Measurements from ENCODE around the gene SH3TC1.

The SH3TC1 gene

GRCh38 chr4:8201321-8201781 lies 2.3 kb downstream of the SH3TC1 start:
- no peak for DNase-seq

GRCh38 chr4:8202108-8203051 lies 3.3 kb downstream of the SH3TC1 start:
- no peak for DNase-seq

- DNase-seq, result no peak
Observed at GRCh38 chr4:8203052-8203401, 3.9 kb downstream of the SH3TC1 start.

GRCh38 chr4:8203817-8204216 lies 4.7 kb downstream of the SH3TC1 start:
- DNase-seq, result no peak

- no peak for DNase-seq
Observed at GRCh38 chr4:8204576-8205227, 5.6 kb downstream of the SH3TC1 start.

- DNase-seq, result no peak
Observed at GRCh38 chr4:8205241-8205707, 6.2 kb downstream of the SH3TC1 start.

GRCh38 chr4:8205749-8206611 lies 6.9 kb downstream of the SH3TC1 start:
- DNase-seq, result no peak

- no peak for DNase-seq
Observed at GRCh38 chr4:8207314-8207713, 8.2 kb downstream of the SH3TC1 start.

GRCh38 chr4:8208565-8208964 lies 9.5 kb downstream of the SH3TC1 start:
- no peak for DNase-seq

GRCh38 chr4:8209181-8209874 lies 10.2 kb downstream of the SH3TC1 start:
- DNase-seq, result no peak

- DNase-seq, result no peak
Observed at GRCh38 chr4:8210010-8210409, 10.9 kb downstream of the SH3TC1 start.

- no peak for DNase-seq
Observed at GRCh38 chr4:8210616-8211015, 11.5 kb downstream of the SH3TC1 start.

GRCh38 chr4:8211251-8211650 lies 12.2 kb downstream of the SH3TC1 start:
- DNase-seq, result no peak

- DNase-seq, result no peak
Observed at GRCh38 chr4:8211737-8212581, 12.9 kb downstream of the SH3TC1 start.

GRCh38 chr4:8212622-8213021 lies 13.5 kb downstream of the SH3TC1 start:
- DNase-seq, result no peak

- DNase-seq, result no peak
Observed at GRCh38 chr4:8213121-8213520, 14.0 kb downstream of the SH3TC1 start.

GRCh38 chr4:8214136-8214535 lies 15.0 kb downstream of the SH3TC1 start:
- DNase-seq, result no peak

- DNase-seq, result peak; percentile 71
Observed at GRCh38 chr4:8215001-8215427, 15.9 kb downstream of the SH3TC1 start.

GRCh38 chr4:8215641-8216442 lies 16.8 kb downstream of the SH3TC1 start:
- DNase-seq, result no peak

- DNase-seq, result no peak
Observed at GRCh38 chr4:8216443-8217245, 17.6 kb downstream of the SH3TC1 start.
